Body of pancreas (tissue), 4 donors: ENCODE results near the gene TXN2.
"Not testable (repeated sequence)": the region's sequence is repeated elsewhere in the genome, so short reads cannot be mapped to it uniquely, and the experiment has no call there.

Source experiments
- POLR2A ChIP-seq, 3 donors: fragments of 450-650 bp; IDR thresholded peaks; one replicate each; pipeline ENCODE4 v1.6.1; 2016; ENCODE audit warnings: antibody characterized with exemption in 3 of 3, mild to moderate bottlenecking in 2 of 3
- TF ChIP-seq, protein P1 (sequence below), 7 experiments: fragments of 450-650 bp in 4 of 7; fragments of 200-600 bp in 3 of 7; sonication (generic) in 3 of 7; IDR thresholded peaks; one replicate each; pipeline ENCODE4 v1.5.1; 2016 to 2019; ENCODE audit warnings: antibody characterized with exemption in 7 of 7

DNA sequence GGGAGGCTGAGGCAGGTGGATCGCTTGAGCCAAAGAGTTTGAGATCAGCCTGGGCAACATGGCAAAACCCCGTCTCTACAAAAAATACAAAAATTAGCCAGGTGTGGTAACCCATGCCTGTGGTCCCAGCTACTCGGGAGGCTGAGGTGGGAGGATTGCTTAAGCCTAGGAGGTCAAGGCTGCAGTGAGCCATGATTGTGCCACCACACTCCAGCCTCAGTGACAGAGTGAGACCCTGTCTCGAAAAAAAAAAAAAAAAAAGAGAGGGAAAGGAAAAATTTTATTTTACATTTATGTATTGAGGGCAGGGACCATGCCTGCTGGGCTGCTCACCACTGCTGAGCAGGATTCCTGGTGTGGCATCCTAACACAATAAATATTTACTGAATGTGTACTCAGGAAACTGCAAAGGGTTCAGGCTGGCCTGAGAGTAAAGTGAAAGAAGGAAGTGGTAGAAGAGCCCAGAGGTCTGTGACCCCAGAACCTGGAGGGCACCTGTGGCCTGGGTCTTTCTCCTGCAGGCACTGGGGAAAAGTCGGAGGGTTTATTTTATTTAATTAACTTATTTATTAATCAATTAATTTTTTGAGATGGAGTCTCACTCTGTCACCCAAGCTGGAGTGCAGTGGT is 28.3 kb downstream of the TXN2 start:
- TF ChIP-seq, protein P1, sequence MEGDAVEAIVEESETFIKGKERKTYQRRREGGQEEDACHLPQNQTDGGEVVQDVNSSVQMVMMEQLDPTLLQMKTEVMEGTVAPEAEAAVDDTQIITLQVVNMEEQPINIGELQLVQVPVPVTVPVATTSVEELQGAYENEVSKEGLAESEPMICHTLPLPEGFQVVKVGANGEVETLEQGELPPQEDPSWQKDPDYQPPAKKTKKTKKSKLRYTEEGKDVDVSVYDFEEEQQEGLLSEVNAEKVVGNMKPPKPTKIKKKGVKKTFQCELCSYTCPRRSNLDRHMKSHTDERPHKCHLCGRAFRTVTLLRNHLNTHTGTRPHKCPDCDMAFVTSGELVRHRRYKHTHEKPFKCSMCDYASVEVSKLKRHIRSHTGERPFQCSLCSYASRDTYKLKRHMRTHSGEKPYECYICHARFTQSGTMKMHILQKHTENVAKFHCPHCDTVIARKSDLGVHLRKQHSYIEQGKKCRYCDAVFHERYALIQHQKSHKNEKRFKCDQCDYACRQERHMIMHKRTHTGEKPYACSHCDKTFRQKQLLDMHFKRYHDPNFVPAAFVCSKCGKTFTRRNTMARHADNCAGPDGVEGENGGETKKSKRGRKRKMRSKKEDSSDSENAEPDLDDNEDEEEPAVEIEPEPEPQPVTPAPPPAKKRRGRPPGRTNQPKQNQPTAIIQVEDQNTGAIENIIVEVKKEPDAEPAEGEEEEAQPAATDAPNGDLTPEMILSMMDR (IDR thresholded peaks at IDR 0.05) = not testable (repeated sequence)
- TF ChIP-seq POLR2A (IDR thresholded peaks at IDR 0.05) = not testable (repeated sequence)
